Fibroblast of villous mesenchyme (primary cell): ENCODE results near the gene LSP1. TPM values are rescaled to one million over a fixed set of nuclear protein-coding genes. Genes with fewer than 3 reads are reported as not detected.

Source experiments
- DNase-seq: peaks from one replicate; pipeline ENCODE4 v3.0.0-alpha.2; 2010; ENCODE audit warnings: low read depth
- H3K4me3 ChIP-seq: 2 replicates; pipeline ENCODE4 v1.5.1; 2011; ENCODE audit warnings: low read depth, mild to moderate bottlenecking, low read length
- CTCF ChIP-seq: IDR thresholded peaks from 2 replicates; pipeline ENCODE4 v1.5.1; 2012; ENCODE audit warnings: low read depth, mild to moderate bottlenecking, low read length; ENCODE audit not compliant: insufficient read depth
- total RNA-seq: library from RNA; depleted of rRNA; stranded (reverse); fragments of >200 nt; gene quantifications from 2 replicates; pipeline ENCODE4 v1.2.3, GENCODE V29; 2012

The LSP1 gene
- total RNA-seq, 1 donor, result not detected

GRCh38 chr11:1923201-1923956 lies 70.5 kb downstream of the LSP1 start:
- H3K4me3 ChIP-seq, result no peak overlapping the region
- DNase-seq, result no peak
- TF ChIP-seq CTCF, result no peak

- no peak for DNase-seq
- no peak for TF ChIP-seq CTCF
- no peak overlapping the region for H3K4me3 ChIP-seq
Observed at GRCh38 chr11:1924181-1924580, 71.3 kb downstream of the LSP1 start.

- no peak overlapping the region for H3K4me3 ChIP-seq
- DNase-seq, result no peak
- TF ChIP-seq CTCF, result no peak
Observed at GRCh38 chr11:1924646-1925372, 71.9 kb downstream of the LSP1 start.

- H3K4me3 ChIP-seq, result no peak overlapping the region
- no peak for DNase-seq
- no peak for TF ChIP-seq CTCF
Observed at GRCh38 chr11:1925373-1926155, 72.7 kb downstream of the LSP1 start.

GRCh38 chr11:1926156-1927025 lies 73.5 kb downstream of the LSP1 start:
- no peak overlapping the region for H3K4me3 ChIP-seq
- no peak for TF ChIP-seq CTCF
- no peak for DNase-seq
